HT-29 (cell line): Measurements from ENCODE around the gene ANO3. TPM values are rescaled to one million over a fixed set of nuclear protein-coding genes. Genes with fewer than 3 reads are reported as not detected.
"Not testable (repeated sequence)": the region's sequence is repeated elsewhere in the genome, so short reads cannot be mapped to it uniquely, and the experiment has no call there.

Experiments used
- DNase-seq: peaks from one replicate; pipeline ENCODE4 v3.0.0-alpha.2; 2015; ENCODE audit warnings: low spot score
- total RNA-seq: library from RNA; depleted of rRNA; stranded (reverse); fragments of >200 nt; shearing (Covaris generic); gene quantifications from 2 replicates; pipeline ENCODE4 v1.2.3, GENCODE V29; 2014

ANO3 gene
- total RNA-seq, 1 experiment from 2014 or later: under 0.01 TPM

- DNase-seq: peak; percentile 80
These were observed 289.2 kb downstream of the ANO3 start for GRCh38 chr11:26621132-26621531.

DNA sequence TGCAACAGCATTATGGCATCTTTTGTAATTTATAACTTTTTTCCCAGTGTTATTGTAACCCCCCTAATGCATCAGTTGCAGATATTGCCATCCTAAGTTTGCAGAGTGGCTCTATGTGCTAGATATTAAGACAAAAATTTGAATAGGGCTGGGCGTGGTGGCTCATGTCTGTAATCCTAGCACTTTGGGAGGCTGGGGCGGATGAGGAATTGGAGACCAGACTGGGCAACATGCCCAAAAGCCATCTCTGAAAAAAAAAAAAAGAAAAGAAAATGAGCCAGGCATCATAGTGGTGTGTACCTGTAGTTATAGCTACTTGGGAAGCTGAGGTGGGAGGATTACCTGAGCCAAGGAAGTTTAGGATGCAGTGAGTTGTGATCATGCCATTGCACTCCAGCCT lies 290.3 kb downstream of the ANO3 start:
- DNase-seq: no peak

GRCh38 chr11:26623076-26623659 lies 291.2 kb downstream of the ANO3 start:
- peak; percentile 63 for DNase-seq

- no peak for DNase-seq
These were observed 294.4 kb downstream of the ANO3 start for GRCh38 chr11:26626346-26626745.

DNA sequence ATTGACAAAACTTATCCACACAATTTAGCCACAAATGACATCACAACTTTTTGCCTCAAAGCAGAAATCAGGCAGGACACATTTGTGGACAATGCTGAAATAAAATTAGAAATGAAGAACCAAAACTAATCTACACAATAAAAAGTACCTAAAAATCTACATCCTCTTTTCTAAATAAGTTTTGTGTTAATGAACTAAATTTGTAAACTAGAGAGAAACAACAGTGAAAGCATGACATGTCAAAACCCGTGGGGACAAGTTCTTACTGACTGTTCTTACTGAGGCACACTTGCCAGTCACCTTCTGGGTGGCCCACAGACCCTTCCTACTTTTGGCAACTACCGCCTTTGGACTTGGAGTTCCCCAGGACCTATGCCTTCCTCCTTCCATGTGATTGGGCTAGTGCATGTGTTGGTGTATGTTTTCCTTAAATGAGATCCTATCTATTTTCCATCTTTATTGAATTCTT lies 300.8 kb downstream of the ANO3 start:
- DNase-seq: no peak

GRCh38 chr11:26643314-26643713 lies 311.4 kb downstream of the ANO3 start:
- not testable (repeated sequence) for DNase-seq

- DNase-seq: peak; percentile 94
These were observed 318.0 kb downstream of the ANO3 start for GRCh38 chr11:26649884-26650283.

DNA sequence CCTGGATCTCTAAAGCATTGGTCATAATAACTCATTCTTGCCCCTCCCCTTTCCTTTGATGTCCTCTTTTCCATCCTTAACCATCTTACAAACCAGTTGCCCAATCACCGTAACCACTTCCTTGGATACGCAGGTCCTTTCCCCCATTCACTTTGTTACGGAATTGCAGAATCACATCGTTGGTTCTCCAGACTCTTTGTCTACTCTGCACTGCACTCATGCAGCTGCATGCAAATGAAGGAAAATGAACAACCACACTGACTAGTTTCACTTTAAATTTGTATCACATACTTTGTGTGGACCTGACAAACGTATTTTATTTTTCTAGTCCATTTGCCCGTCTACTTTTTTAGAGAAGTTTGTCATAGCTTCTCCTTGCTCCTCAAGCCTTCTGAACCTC lies 320.0 kb downstream of the ANO3 start:
- no peak for DNase-seq

DNA sequence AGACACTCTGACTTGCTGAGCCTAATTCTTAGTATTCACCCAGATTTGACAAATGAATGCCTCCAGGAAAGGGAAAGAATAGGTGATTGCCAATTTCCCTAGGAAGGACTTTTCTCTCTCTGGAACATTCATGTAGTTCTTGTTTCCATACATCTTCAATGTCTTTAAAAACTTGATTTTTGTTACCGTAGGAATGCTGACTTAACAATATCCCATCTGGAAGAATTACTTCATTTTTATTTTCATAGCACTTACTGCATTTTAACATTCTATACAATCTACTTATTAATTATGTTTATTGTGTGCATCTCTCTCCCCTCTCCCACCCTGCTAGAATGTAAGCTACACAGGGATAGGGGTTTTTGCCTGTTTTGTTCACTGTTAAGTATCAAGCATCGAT lies 323.4 kb downstream of the ANO3 start:
- no peak for DNase-seq

GRCh38 chr11:26662916-26663315 lies 331.0 kb downstream of the ANO3 start:
- DNase-seq: no peak

GRCh38 chr11:26665036-26665435 lies 333.1 kb downstream of the ANO3 start:
- no peak for DNase-seq

DNA sequence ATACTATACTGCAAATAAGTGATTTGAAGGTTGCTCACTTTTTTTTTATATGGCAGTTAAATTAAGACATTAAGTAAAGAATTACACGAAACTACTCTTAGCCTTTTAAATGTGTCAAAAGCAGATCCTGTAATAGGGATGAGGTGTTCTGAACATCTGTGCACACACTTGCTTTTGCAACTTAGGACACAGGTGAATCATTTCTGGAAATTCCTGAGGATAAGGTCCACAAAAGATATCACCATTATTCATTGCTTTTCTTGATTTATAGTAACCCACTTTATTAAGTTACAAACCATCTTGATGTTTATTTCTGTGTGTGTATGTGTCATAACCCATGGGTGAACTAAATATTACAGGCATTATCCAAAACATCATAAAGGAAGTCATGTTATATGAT lies 334.0 kb downstream of the ANO3 start:
- no peak for DNase-seq

- DNase-seq: no peak
These were observed 343.5 kb downstream of the ANO3 start for GRCh38 chr11:26675233-26675928.

DNA sequence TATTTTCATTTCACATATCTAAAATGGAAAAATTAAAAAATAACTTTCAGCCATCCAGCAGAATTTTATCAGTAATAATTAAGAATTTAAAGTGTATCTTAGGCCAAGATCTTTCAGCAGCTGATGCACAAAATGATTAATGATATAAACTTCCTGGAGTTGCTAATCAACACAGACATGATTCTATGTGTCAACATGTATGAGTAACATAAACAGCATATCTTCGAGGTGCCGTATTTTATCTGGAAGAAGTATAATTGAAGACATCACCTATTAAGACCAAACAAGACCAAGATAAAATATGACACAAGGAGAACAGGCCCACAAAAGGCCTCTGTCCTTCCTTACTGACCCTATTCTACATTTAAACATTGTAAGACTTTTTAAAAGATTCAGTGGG lies 344.7 kb downstream of the ANO3 start:
- no peak for DNase-seq

GRCh38 chr11:26677566-26677965 lies 345.6 kb downstream of the ANO3 start:
- no peak for DNase-seq

DNA sequence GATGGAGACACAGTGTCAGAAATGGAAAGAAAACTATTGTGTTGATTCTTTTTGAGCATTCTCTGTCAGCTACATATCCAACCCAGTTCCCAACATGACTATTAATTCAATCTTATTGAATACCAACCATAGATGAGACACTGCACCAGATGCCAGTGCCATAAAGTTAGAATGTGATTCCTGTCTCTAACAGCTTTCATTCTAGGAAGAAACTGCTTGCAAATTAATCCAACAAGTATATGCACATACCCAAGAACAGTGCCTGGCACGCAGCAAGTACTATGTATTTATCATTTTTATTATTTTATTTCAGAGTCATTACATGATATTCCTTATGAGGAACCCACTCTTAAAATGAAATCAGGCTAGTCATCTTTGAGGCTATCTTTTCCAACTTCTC lies 355.4 kb downstream of the ANO3 start:
- DNase-seq: no peak

DNA sequence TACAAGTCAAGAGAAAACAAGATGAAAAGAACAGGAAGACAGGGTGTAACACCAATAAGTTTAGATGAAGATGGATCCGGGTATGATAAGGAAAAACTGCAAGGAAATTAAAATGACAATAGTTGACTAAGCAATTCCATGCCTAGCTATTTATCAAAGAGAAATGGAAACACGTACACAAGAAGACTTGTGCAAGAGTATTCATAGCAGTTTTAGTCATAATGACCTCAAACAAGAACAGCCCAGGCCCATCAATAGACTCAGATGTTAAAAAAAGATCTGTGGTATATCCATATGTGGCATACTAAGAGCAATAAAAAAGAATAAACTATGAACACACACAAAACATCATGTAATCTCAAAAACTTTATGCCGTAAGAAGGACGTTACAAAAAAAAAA lies 356.8 kb downstream of the ANO3 start:
- no peak for DNase-seq

- peak; percentile 57 for DNase-seq
These were observed 364.4 kb downstream of the ANO3 start for GRCh38 chr11:26696330-26696729.

DNA sequence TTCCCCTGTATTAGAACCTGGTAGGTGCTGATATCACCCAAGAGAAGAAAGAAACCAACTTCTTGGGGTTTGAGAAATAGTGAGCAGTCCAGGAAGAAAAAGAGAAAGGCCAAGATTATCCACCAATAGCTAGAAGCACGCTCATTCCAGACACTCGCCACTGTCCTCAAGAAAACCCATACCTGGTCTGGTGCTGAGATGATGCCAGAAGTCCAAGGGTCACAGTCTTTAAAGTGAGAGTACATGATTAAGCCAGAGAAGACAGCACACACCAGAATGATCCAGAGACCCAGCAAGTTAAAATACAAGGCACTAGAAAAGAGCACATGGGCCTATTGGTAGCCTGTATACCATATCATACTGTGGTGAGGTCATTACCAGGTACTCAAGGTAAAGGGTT lies 366.3 kb downstream of the ANO3 start:
- peak; percentile 37 for DNase-seq

- no peak for DNase-seq
These were observed 368.8 kb downstream of the ANO3 start for GRCh38 chr11:26700574-26701235.

GRCh38 chr11:26702406-26702805 lies 370.5 kb downstream of the ANO3 start:
- DNase-seq: no peak

GRCh38 chr11:26703411-26704191 lies 371.7 kb downstream of the ANO3 start:
- peak; percentile 29 for DNase-seq
